WTC11 (cell line): ENCODE results near the gene SLC25A30.

ENCODE experiments used
- CBFB ChIP-seq: sonication (generic); formaldehyde crosslinking; IDR thresholded peaks from 2 replicates; pipeline ENCODE4 v1.8.1; 2022; ENCODE audit warnings: mild to moderate bottlenecking, low read depth, missing genetic modification reagents
- CTCF ChIP-seq: fragments of 200-600 bp; IDR thresholded peaks from 2 replicates; pipeline ENCODE4 v1.8.0; 2022; ENCODE audit warnings: antibody characterized with exemption
- FOXJ3 ChIP-seq: sonication (generic); formaldehyde crosslinking; IDR thresholded peaks from 2 replicates; pipeline ENCODE4 v1.9.0; 2021; ENCODE audit warnings: missing genetic modification reagents, mild to moderate bottlenecking, borderline replicate concordance
- FOXK1 ChIP-seq: sonication (generic); formaldehyde crosslinking; IDR thresholded peaks from 2 replicates; pipeline ENCODE4 v1.8.0; 2022; ENCODE audit warnings: mild to moderate bottlenecking, moderate library complexity, missing genetic modification reagents
- IRF1 ChIP-seq: sonication (generic); formaldehyde crosslinking; IDR thresholded peaks from 2 replicates; pipeline ENCODE4 v1.8.0; 2023; ENCODE audit warnings: missing genetic modification reagents
- MLX ChIP-seq: sonication (generic); formaldehyde crosslinking; IDR thresholded peaks from 2 replicates; pipeline ENCODE4 v1.8.1; 2023; ENCODE audit warnings: mild to moderate bottlenecking, missing genetic modification reagents, moderate library complexity
- PREB ChIP-seq: sonication (generic); formaldehyde crosslinking; IDR thresholded peaks from 2 replicates; pipeline ENCODE4 v1.8.1; 2022; ENCODE audit warnings: mild to moderate bottlenecking, missing genetic modification reagents, moderate library complexity, borderline replicate concordance
- ZBTB43 ChIP-seq: sonication (generic); formaldehyde crosslinking; IDR thresholded peaks from 2 replicates; pipeline ENCODE4 v1.8.1; 2023; ENCODE audit warnings: mild to moderate bottlenecking, missing genetic modification reagents
- ZNF138 ChIP-seq: sonication (generic); formaldehyde crosslinking; conservative IDR thresholded peaks from 2 replicates; pipeline ENCODE4 v1.8.1; 2022; ENCODE audit warnings: mild to moderate bottlenecking, moderate library complexity, missing genetic modification reagents

- TF ChIP-seq CTCF (no peak), FOXK1 (no peak), ZNF138 (CRISPR knock-in tag) (no peak), PREB (CRISPR knock-in tag) (no peak), ZBTB43 (CRISPR knock-in tag) (no peak), FOXJ3 (CRISPR knock-in tag) (no peak), MLX (CRISPR knock-in tag) (no peak), IRF1 (CRISPR knock-in tag) (no peak), CBFB (CRISPR knock-in tag) (no peak)
Observed at GRCh38 chr13:45385320-45385719, 32.9 kb downstream of the SLC25A30 start.
